ENCODE measurements around the gene RPS25. TPM values are rescaled to one million over a fixed set of nuclear protein-coding genes. Genes with fewer than 3 reads are reported as not detected.

Gene RPS25
- total RNA-seq, 1 experiment from 2014 or later, result 1,176 TPM

- Histone ChIP-seq H3K4me1 (ENCODE audit: insufficient read depth, low read length, poor library complexity, severe bottlenecking) (peaks cover 13% of the 10 kb centered on the region), H3K27me3 (replicated peaks; ENCODE audit: insufficient read depth, low read depth, low read length, poor library complexity) (no peaks in the 10 kb centered on the region), H3K27ac (ENCODE audit: low read depth, low read length, poor library complexity, severe bottlenecking) (no peak overlapping the region), H3K9me3 (ENCODE audit: low read depth, low read length, poor library complexity, severe bottlenecking) (no peaks in the 10 kb centered on the region), H3K36me3 (ENCODE audit: insufficient read depth, low read length, poor library complexity, severe bottlenecking) (peaks cover 72% of the 10 kb centered on the region), H3K4me3 (ENCODE audit: low read depth, low read length, poor library complexity, severe bottlenecking) (no peak overlapping the region)
- ChIA-PET POLR2A (ENCODE audit: low non-redundant PET) (no interaction called here), CTCF (no interaction called here)
- intact Hi-C loops (cut with micrococcal nuclease; ENCODE audit: unreplicated experiment), result no loop called here
- DNase-seq (ENCODE audit: low spot score), result no peak
- no peak for TF ChIP-seq CTCF (conservative IDR thresholded peaks at IDR 0.05; ENCODE audit: low read depth, low read length)
- TF ChIP-seq EZH2 (IDR thresholded peaks at IDR 0.05; ENCODE audit: borderline replicate concordance, low read depth, low read length, poor library complexity, severe bottlenecking), result no peak
- BruUV-seq (replicated peaks), result no TSS peak
Measured at GRCh38 chr11:119025541-119025940, 7.4 kb upstream of the RPS25 start.

DNA sequence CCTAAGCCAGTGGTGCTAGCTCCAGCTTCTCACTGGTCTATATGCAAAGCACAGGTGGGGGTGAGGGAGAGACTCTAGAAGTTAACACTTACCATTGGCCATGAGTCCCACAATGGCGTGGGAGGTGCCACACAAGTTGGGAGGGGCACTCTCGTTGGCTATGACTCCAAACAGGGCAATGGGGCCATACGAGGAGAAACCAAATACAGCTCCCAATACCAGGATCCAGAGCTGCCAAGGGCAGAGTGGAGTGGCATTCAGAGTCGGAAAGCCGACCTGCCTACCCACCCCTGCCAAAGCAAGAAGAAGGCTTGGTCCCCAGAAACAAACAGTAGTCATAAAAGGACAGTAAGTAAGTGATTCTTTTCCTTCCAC, 6.9 kb upstream of the RPS25 start:
- POLR2A ChIA-PET (ENCODE audit: low non-redundant PET), result no interaction called here
- Histone ChIP-seq H3K27me3 (replicated peaks; ENCODE audit: insufficient read depth, low read depth, low read length, poor library complexity) (no peaks in the 10 kb centered on the region), H3K27ac (ENCODE audit: low read depth, low read length, poor library complexity, severe bottlenecking) (no peak overlapping the region), H3K4me3 (ENCODE audit: low read depth, low read length, poor library complexity, severe bottlenecking) (no peak overlapping the region), H3K36me3 (ENCODE audit: insufficient read depth, low read length, poor library complexity, severe bottlenecking) (peaks cover 72% of the 10 kb centered on the region), H3K4me1 (ENCODE audit: insufficient read depth, low read length, poor library complexity, severe bottlenecking) (peaks cover 17% of the 10 kb centered on the region), H3K9me3 (ENCODE audit: low read depth, low read length, poor library complexity, severe bottlenecking) (no peaks in the 10 kb centered on the region)
- intact Hi-C loops (cut with micrococcal nuclease; ENCODE audit: unreplicated experiment), result no loop called here
- no peak for DNase-seq (ENCODE audit: low spot score)
- no TSS peak for BruUV-seq (replicated peaks)
- no peak for TF ChIP-seq CTCF (conservative IDR thresholded peaks at IDR 0.05; ENCODE audit: low read depth, low read length)
- TF ChIP-seq EZH2 (IDR thresholded peaks at IDR 0.05; ENCODE audit: borderline replicate concordance, low read depth, low read length, poor library complexity, severe bottlenecking), result no peak
- CTCF ChIA-PET, result no interaction called here

- Histone ChIP-seq H3K9me3 (ENCODE audit: low read depth, low read length, poor library complexity, severe bottlenecking) (no peaks in the 10 kb centered on the region), H3K27ac (ENCODE audit: low read depth, low read length, poor library complexity, severe bottlenecking) (peak overlapping the region; percentile 8), H3K4me3 (ENCODE audit: low read depth, low read length, poor library complexity, severe bottlenecking) (no peak overlapping the region), H3K27me3 (replicated peaks; ENCODE audit: insufficient read depth, low read depth, low read length, poor library complexity) (no peaks in the 10 kb centered on the region), H3K4me1 (ENCODE audit: insufficient read depth, low read length, poor library complexity, severe bottlenecking) (peaks cover 17% of the 10 kb centered on the region), H3K36me3 (ENCODE audit: insufficient read depth, low read length, poor library complexity, severe bottlenecking) (peaks cover 72% of the 10 kb centered on the region)
- ChIA-PET CTCF (no interaction called here), POLR2A (ENCODE audit: low non-redundant PET) (no interaction called here)
- intact Hi-C loops (cut with micrococcal nuclease; ENCODE audit: unreplicated experiment), result no loop called here
- TF ChIP-seq CTCF (conservative IDR thresholded peaks at IDR 0.05; ENCODE audit: low read depth, low read length) (no peak), EZH2 (IDR thresholded peaks at IDR 0.05; ENCODE audit: borderline replicate concordance, low read depth, low read length, poor library complexity, severe bottlenecking) (no peak)
- DNase-seq (ENCODE audit: low spot score), result no peak
- TSS peak; percentile 11 for BruUV-seq (replicated peaks)
Measured at GRCh38 chr11:119024430-119025098, 6.4 kb upstream of the RPS25 start.

All from A673 (cell line).